OCI-LY1 (cell line): ENCODE measurements around the gene NOTCH4.

Source experiments
- H2AFZ ChIP-seq: fragments of 200-600 bp; sonication (generic), shearing (Covaris generic); 2 replicates; pipeline ENCODE4 v1.6.0; 2014; ENCODE audit warnings: antibody characterized with exemption, mild to moderate bottlenecking, low read length
- H3F3A ChIP-seq: fragments of 200-600 bp; sonication (generic), shearing (Covaris generic); 2 replicates; pipeline ENCODE4 v1.6.0; 2014; ENCODE audit warnings: mild to moderate bottlenecking, antibody characterized with exemption, low read length, moderate library complexity; ENCODE audit not compliant: insufficient read depth
- H3K27ac ChIP-seq: fragments of 200-600 bp; sonication (generic); 2 replicates; pipeline ENCODE4 v1.5.1; 2014; ENCODE audit warnings: low read length, mixed run types, mild to moderate bottlenecking, low read depth; ENCODE audit not compliant: poor library complexity, severe bottlenecking
- H3K27me3 ChIP-seq: fragments of 200-600 bp; sonication (generic); 2 replicates; pipeline ENCODE4 v1.6.0; 2014; ENCODE audit warnings: antibody characterized with exemption, mild to moderate bottlenecking, low read length, moderate library complexity; ENCODE audit not compliant: insufficient read depth
- H3K36me3 ChIP-seq: fragments of 200-600 bp; sonication (generic); 2 replicates; pipeline ENCODE4 v1.6.1; 2014; ENCODE audit warnings: mild to moderate bottlenecking, antibody characterized with exemption, low read length, moderate library complexity, mixed read lengths; ENCODE audit not compliant: insufficient read depth
- H3K4me1 ChIP-seq: fragments of 200-600 bp; sonication (generic); 2 replicates; pipeline ENCODE4 v1.5.1; 2014; ENCODE audit warnings: mild to moderate bottlenecking, low read length, moderate library complexity; ENCODE audit not compliant: insufficient read depth, severe bottlenecking
- H3K4me2 ChIP-seq: fragments of 200-600 bp; sonication (generic), shearing (Covaris generic); 2 replicates; pipeline ENCODE4 v1.6.1; 2014; ENCODE audit warnings: low read length
- H3K4me3 ChIP-seq: fragments of 200-600 bp; sonication (generic); 2 replicates; pipeline ENCODE4 v1.5.1; 2014; ENCODE audit warnings: low read length, low read depth, mild to moderate bottlenecking, mixed read lengths; ENCODE audit not compliant: poor library complexity, severe bottlenecking
- H3K79me2 ChIP-seq: fragments of 200-600 bp; shearing (Covaris generic); 2 replicates; pipeline ENCODE4 v1.6.1; 2016; ENCODE audit warnings: mixed run types, low read length, mixed read lengths; ENCODE audit not compliant: insufficient read depth
- H3K9ac ChIP-seq: fragments of 200-600 bp; sonication (generic), shearing (Covaris generic); 2 replicates; pipeline ENCODE4 v1.6.1; 2014; ENCODE audit warnings: mild to moderate bottlenecking, low read length, mixed read lengths
- H3K9me2 ChIP-seq: fragments of 200-600 bp; sonication (generic), shearing (Covaris generic); 2 replicates; pipeline ENCODE4 v1.6.1; 2014; ENCODE audit warnings: low read depth, mild to moderate bottlenecking, low read length, mixed read lengths
- H3K9me3 ChIP-seq: fragments of 200-600 bp; shearing (Covaris generic); 2 replicates; pipeline ENCODE4 v1.6.1; 2014; ENCODE audit warnings: low read length, mixed read lengths
- H4K20me1 ChIP-seq: fragments of 200-600 bp; sonication (generic), shearing (Covaris generic); 2 replicates; pipeline ENCODE4 v1.6.0; 2016; ENCODE audit warnings: mild to moderate bottlenecking, low read length; ENCODE audit not compliant: insufficient read depth
- EZH2 ChIP-seq: fragments of 200-600 bp; sonication (generic), shearing (Covaris generic); IDR thresholded peaks from 2 replicates; pipeline ENCODE4 v1.8.0; 2017; ENCODE audit warnings: borderline replicate concordance, mixed run types, mild to moderate bottlenecking, antibody characterized with exemption, low read length, moderate library complexity, mixed read lengths
- TF ChIP-seq, protein P1 (sequence below): fragments of 200-600 bp; sonication (generic), shearing (Covaris generic); IDR thresholded peaks from 2 replicates; pipeline ENCODE4 v1.5.1; 2017; ENCODE audit warnings: mild to moderate bottlenecking, antibody characterized with exemption, low read length, moderate library complexity, mixed read lengths

The NOTCH4 gene

DNA sequence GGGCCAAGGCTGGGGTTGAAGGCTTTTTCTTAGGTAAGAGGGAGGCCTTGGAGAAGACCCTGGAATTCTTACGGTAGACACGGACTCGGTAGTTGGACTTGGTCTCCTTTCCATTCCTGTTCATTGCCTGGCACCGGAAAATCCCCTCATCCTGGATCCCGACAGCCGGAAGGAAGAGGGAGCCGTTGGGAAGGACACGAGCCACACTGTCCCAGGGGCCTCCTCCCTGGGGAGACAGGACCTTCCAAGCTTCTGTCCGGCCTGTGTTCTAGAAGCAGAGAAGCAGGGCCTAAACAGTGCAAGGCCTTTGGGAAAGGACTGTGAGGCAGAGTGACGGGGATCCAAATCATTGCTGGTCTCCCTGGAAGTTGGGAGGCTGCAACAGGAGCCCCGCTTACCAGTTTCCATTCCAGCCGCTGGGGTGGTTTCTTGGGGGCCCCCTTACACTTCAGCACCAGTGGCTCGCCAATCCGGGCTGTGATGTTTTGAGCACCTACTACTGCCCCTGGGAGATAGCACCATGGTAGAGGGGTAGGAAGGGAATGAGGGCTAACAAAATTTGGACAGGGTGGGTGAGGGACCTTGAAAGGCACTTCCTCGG, 40.3 kb downstream of the NOTCH4 start:
- H4K20me1 ChIP-seq = no peaks in the 10 kb centered on the region
- no peak for TF ChIP-seq EZH2
- TF ChIP-seq, protein P1, sequence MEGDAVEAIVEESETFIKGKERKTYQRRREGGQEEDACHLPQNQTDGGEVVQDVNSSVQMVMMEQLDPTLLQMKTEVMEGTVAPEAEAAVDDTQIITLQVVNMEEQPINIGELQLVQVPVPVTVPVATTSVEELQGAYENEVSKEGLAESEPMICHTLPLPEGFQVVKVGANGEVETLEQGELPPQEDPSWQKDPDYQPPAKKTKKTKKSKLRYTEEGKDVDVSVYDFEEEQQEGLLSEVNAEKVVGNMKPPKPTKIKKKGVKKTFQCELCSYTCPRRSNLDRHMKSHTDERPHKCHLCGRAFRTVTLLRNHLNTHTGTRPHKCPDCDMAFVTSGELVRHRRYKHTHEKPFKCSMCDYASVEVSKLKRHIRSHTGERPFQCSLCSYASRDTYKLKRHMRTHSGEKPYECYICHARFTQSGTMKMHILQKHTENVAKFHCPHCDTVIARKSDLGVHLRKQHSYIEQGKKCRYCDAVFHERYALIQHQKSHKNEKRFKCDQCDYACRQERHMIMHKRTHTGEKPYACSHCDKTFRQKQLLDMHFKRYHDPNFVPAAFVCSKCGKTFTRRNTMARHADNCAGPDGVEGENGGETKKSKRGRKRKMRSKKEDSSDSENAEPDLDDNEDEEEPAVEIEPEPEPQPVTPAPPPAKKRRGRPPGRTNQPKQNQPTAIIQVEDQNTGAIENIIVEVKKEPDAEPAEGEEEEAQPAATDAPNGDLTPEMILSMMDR = no peak
- H3K36me3 ChIP-seq = peaks cover 59% of the 10 kb centered on the region; the same call in 1 of the 2 replicates
- peaks cover 13% of the 10 kb centered on the region for H3K4me1 ChIP-seq
- H3K9me3 ChIP-seq = no peaks in the 10 kb centered on the region
- H3K4me3 ChIP-seq = no peak overlapping the region
- H3K27me3 ChIP-seq = no peaks in the 10 kb centered on the region
- H3K9ac ChIP-seq = no peak overlapping the region
- no peak overlapping the region for H3K4me2 ChIP-seq
- H3K27ac ChIP-seq = no peak overlapping the region
- H3K79me2 ChIP-seq = no peaks in the 10 kb centered on the region
- H2AFZ ChIP-seq = no peak overlapping the region
- no peaks in the 10 kb centered on the region for H3K9me2 ChIP-seq
- no peaks in the 10 kb centered on the region for H3F3A ChIP-seq

DNA sequence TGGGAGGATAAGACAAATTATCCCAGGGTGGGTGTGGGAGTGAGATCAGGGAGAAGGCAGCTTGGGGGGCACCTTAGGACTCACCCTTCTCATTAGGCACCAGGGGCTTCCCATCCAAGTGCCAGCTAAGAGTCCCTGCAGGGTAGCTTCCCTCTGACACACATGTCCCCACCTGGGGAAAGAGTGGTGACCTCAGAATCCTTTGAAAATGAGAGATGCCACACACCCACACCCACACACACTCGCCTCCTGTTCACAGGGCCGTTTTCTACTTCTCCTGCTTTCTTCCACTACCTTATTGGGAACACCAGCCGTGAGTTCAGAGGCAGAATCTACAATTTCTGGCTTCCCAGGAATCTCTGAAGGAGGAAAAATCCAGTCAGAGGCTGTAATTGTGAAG, 40.8 kb downstream of the NOTCH4 start:
- TF ChIP-seq, protein P1 = no peak
- TF ChIP-seq EZH2 = no peak
- Histone ChIP-seq H3K4me3 (no peak overlapping the region), H3K4me2 (no peak overlapping the region), H4K20me1 (no peaks in the 10 kb centered on the region), H3K27ac (no peak overlapping the region), H3K36me3 (peaks cover 56% of the 10 kb centered on the region; the same call in 1 of the 2 replicates), H2AFZ (no peak overlapping the region), H3K9me2 (no peaks in the 10 kb centered on the region), H3K79me2 (no peaks in the 10 kb centered on the region), H3K4me1 (peaks cover 11% of the 10 kb centered on the region), H3K9me3 (no peaks in the 10 kb centered on the region), H3K9ac (no peak overlapping the region), H3K27me3 (no peaks in the 10 kb centered on the region), H3F3A (no peaks in the 10 kb centered on the region)

DNA sequence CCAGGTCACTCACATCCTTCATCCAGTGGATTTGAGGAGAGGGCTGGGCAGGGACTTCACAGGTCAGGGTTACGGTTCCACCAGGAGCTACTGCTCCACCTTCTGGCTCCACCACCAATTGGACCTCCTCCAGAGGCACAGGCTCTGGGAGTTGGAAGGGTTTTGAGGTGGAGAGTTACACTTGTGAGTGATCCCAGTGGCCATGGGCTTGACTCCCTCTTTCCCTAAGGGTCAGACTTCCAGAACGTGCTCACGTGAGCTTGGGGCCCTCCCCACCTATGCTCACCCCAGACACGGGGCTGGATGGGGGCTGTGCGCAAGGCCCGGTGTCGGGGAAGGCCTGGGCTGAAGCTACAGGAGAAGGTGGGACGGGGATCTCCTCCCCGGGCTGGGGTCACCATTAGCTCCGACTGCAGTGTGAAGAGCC, 41.3 kb downstream of the NOTCH4 start:
- H3K79me2 ChIP-seq = no peaks in the 10 kb centered on the region
- H3K27ac ChIP-seq = no peak overlapping the region
- TF ChIP-seq EZH2 = no peak
- TF ChIP-seq, protein P1 = no peak
- no peak overlapping the region for H3K4me2 ChIP-seq
- no peaks in the 10 kb centered on the region for H3K27me3 ChIP-seq
- H3K9ac ChIP-seq = no peak overlapping the region
- no peak overlapping the region for H2AFZ ChIP-seq
- no peak overlapping the region for H3K4me3 ChIP-seq
- no peaks in the 10 kb centered on the region for H3K9me3 ChIP-seq
- no peaks in the 10 kb centered on the region for H3K9me2 ChIP-seq
- H3F3A ChIP-seq = no peaks in the 10 kb centered on the region
- no peaks in the 10 kb centered on the region for H4K20me1 ChIP-seq
- peaks cover 11% of the 10 kb centered on the region for H3K4me1 ChIP-seq
- peaks cover 51% of the 10 kb centered on the region; the same call in 1 of the 2 replicates for H3K36me3 ChIP-seq
